ENCODE data around the gene CDKAL1. TPM values are rescaled to one million over a fixed set of nuclear protein-coding genes. Genes with fewer than 3 reads are reported as not detected.
A peak's percentile ranks its signal among the peaks of the same experiment; 100 is the strongest.
"Not testable (repeated sequence)": the region's sequence is repeated elsewhere in the genome, so short reads cannot be mapped to it uniquely, and the experiment has no call there.

CDKAL1 gene
- total and polyA plus RNA-seq, 2 experiments from 2014 or later: 14.4 to 19.5 TPM

DNA sequence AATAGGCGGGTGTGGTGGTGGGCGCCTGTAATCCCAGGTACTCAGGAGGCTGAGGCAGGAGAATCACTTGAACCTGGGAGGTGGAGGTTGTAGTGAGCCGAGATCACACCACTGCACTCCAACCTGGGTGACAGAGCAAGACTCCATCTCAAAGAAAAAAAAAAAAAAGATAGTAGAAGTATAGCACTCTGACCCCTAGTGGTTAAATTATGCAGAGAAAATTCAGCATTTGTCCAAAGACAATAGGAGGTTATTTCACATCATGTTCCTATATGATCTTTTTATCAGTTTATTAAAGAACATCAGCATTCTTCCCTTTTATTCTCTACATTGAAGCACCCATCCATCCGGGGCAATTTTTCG, 5.2 kb upstream of the CDKAL1 start:
- not testable (repeated sequence) for H3K4me2 ChIP-seq; H3K27me3 ChIP-seq; H4K20me1 ChIP-seq (ENCODE audit: insufficient read depth, poor library complexity, severe bottlenecking); H3K9me2 ChIP-seq (replicated peaks; ENCODE audit: insufficient read depth); H3K27ac ChIP-seq; H3K9me3 ChIP-seq (ENCODE audit: low read depth); H2AFZ ChIP-seq; H3K4me3 ChIP-seq; H3K4me1 ChIP-seq (ENCODE audit: insufficient read depth); H3K79me2 ChIP-seq; H3K36me3 ChIP-seq (replicated peaks; ENCODE audit: insufficient read depth, low read depth)
- DNase-seq (ENCODE audit: low spot score): peak; percentile 70
- TF ChIP-seq, protein P1, sequence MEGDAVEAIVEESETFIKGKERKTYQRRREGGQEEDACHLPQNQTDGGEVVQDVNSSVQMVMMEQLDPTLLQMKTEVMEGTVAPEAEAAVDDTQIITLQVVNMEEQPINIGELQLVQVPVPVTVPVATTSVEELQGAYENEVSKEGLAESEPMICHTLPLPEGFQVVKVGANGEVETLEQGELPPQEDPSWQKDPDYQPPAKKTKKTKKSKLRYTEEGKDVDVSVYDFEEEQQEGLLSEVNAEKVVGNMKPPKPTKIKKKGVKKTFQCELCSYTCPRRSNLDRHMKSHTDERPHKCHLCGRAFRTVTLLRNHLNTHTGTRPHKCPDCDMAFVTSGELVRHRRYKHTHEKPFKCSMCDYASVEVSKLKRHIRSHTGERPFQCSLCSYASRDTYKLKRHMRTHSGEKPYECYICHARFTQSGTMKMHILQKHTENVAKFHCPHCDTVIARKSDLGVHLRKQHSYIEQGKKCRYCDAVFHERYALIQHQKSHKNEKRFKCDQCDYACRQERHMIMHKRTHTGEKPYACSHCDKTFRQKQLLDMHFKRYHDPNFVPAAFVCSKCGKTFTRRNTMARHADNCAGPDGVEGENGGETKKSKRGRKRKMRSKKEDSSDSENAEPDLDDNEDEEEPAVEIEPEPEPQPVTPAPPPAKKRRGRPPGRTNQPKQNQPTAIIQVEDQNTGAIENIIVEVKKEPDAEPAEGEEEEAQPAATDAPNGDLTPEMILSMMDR (IDR thresholded peaks at IDR 0.05; ENCODE audit: poor library complexity): peak; percentile 53
- 34% methylated on average over 5 of the region's 5 CpGs for WGBS (ENCODE audit: low lambda C conversion rate, missing lambda C conversion rate)

DNA sequence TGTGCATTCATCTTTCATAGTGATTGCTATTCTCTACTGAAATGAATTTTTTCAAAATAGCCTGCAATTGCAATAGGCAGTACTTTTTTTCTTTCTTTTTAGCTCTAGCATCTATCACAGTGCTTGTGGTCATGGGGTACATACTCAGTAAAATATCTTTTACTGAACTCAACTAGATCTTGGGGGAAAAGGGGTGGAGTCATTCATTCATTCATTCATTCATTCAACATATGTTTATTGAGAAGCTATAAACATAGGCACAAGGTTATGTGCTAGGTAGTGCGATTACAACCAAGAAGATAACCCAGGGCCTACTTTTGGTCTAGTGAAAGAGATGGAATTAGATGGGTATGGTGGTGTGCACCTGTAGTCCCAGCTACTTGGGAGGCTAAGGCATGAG, 1.4 kb upstream of the CDKAL1 start:
- H3K27ac ChIP-seq: no peak overlapping the region
- TF ChIP-seq EZH2phosphoT487 (IDR thresholded peaks at IDR 0.05; ENCODE audit: low read depth, severe bottlenecking, unreplicated experiment) (no peak), EZH2 (IDR thresholded peaks at IDR 0.05; ENCODE audit: borderline replicate concordance) (no peak)
- TF ChIP-seq, protein P1 (IDR thresholded peaks at IDR 0.05; ENCODE audit: poor library complexity): no peak
- H3K79me2 ChIP-seq: peaks cover 26% of the 10 kb centered on the region
- WGBS (ENCODE audit: low lambda C conversion rate, missing lambda C conversion rate): 94% methylated on average over 1 of the region's 1 CpG
- no peaks in the 10 kb centered on the region for H3K9me3 ChIP-seq (ENCODE audit: low read depth)
- no peaks in the 10 kb centered on the region for H4K20me1 ChIP-seq (ENCODE audit: insufficient read depth, poor library complexity, severe bottlenecking)
- no peak overlapping the region for H3K4me3 ChIP-seq
- peaks cover 5% of the 10 kb centered on the region for H3K4me1 ChIP-seq (ENCODE audit: insufficient read depth)
- DNase-seq (ENCODE audit: low spot score): no peak
- no peak overlapping the region for H3K4me2 ChIP-seq
- H2AFZ ChIP-seq: no peak overlapping the region
- no peaks in the 10 kb centered on the region for H3K27me3 ChIP-seq
- H3K36me3 ChIP-seq (replicated peaks; ENCODE audit: insufficient read depth, low read depth): no peaks in the 10 kb centered on the region
- no peaks in the 10 kb centered on the region for H3K9me2 ChIP-seq (replicated peaks; ENCODE audit: insufficient read depth)

DNA sequence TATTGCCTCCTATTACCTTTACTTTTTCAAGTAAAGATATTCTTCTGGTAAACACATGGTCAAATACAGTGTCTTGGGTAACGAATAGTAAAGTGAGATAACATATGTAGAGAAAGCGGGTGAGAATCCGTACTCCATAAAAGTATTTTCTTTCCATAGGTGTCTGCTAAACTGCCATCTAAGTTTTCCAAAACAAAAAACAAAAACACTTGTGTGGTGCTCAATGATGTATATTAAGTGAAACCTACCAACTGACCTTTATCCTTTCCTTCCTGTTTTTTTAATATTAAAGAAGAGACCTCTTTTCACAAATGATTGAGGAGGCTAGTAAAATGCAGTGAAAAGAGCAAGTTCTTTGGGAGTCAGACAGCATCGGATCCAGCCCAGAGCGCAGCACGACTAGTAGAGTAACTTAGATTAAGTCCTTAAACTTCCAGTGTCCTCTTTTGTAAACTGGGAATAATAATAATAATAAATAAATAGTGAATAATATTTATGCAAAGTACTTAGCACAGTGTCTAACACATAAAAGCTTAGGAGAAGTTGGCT, 437 bp upstream of the CDKAL1 start:
- Histone ChIP-seq H2AFZ (peak overlapping the region; percentile 74), H3K4me1 (ENCODE audit: insufficient read depth) (peaks cover 5% of the 10 kb centered on the region), H3K9me3 (ENCODE audit: low read depth) (no peaks in the 10 kb centered on the region), H3K27ac (peak overlapping the region; percentile 81), H4K20me1 (ENCODE audit: insufficient read depth, poor library complexity, severe bottlenecking) (no peaks in the 10 kb centered on the region), H3K4me2 (peak overlapping the region; percentile 71), H3K36me3 (replicated peaks; ENCODE audit: insufficient read depth, low read depth) (no peaks in the 10 kb centered on the region), H3K79me2 (peaks cover 35% of the 10 kb centered on the region), H3K4me3 (peak overlapping the region; percentile 15), H3K9me2 (replicated peaks; ENCODE audit: insufficient read depth) (no peaks in the 10 kb centered on the region), H3K27me3 (no peaks in the 10 kb centered on the region)
- TF ChIP-seq EZH2phosphoT487 (IDR thresholded peaks at IDR 0.05; ENCODE audit: low read depth, severe bottlenecking, unreplicated experiment) (no peak), EZH2 (IDR thresholded peaks at IDR 0.05; ENCODE audit: borderline replicate concordance) (no peak)
- TF ChIP-seq, protein P1 (IDR thresholded peaks at IDR 0.05; ENCODE audit: poor library complexity): no peak
- WGBS (ENCODE audit: low lambda C conversion rate, missing lambda C conversion rate): 51% methylated on average over 6 of the region's 6 CpGs
- no peak for DNase-seq (ENCODE audit: low spot score)

Data from hepatocyte (in vitro differentiated cells).